Mucosa of rectum (tissue), 2 donors: ENCODE measurements around the gene TRPC4.

Source experiments
- H3K27ac ChIP-seq, 2 donors: one replicate each; pipeline ENCODE4 v1.7.0; 2013; ENCODE audit warnings: inconsistent platforms in 2 of 2, low read depth in 2 of 2, low read length in 2 of 2
- H3K27me3 ChIP-seq, 2 donors: one replicate each; pipeline ENCODE4 v1.7.0; 2013; ENCODE audit warnings: low read length in 2 of 2; ENCODE audit not compliant: control insufficient read depth in 2 of 2, insufficient read depth in 2 of 2
- H3K36me3 ChIP-seq, 2 donors: one replicate each; pipeline ENCODE4 v1.7.0; 2013; ENCODE audit warnings: low read length in 2 of 2; ENCODE audit not compliant: control insufficient read depth in 2 of 2, insufficient read depth in 2 of 2
- H3K4me1 ChIP-seq, 2 donors: one replicate each; pipeline ENCODE4 v1.7.0; 2013; ENCODE audit warnings: low read length in 2 of 2, mild to moderate bottlenecking in 1 of 2; ENCODE audit not compliant: control insufficient read depth in 2 of 2, insufficient read depth in 2 of 2
- H3K4me3 ChIP-seq, 2 donors: one replicate each; pipeline ENCODE4 v1.7.0; 2013; ENCODE audit warnings: low read length in 2 of 2
- H3K9ac ChIP-seq, 2 donors: one replicate each; pipeline ENCODE4 v1.7.0; 2013; ENCODE audit warnings: low read length in 2 of 2, low read depth in 1 of 2, mild to moderate bottlenecking in 1 of 2
- H3K9me3 ChIP-seq, 2 donors: one replicate each; pipeline ENCODE4 v1.7.0; 2013; ENCODE audit warnings: low read length in 2 of 2; ENCODE audit not compliant: control insufficient read depth in 2 of 2
- donor health status: healthy.
- donor health status: Normal muscosa, but diverticular disease.

The TRPC4 gene

DNA sequence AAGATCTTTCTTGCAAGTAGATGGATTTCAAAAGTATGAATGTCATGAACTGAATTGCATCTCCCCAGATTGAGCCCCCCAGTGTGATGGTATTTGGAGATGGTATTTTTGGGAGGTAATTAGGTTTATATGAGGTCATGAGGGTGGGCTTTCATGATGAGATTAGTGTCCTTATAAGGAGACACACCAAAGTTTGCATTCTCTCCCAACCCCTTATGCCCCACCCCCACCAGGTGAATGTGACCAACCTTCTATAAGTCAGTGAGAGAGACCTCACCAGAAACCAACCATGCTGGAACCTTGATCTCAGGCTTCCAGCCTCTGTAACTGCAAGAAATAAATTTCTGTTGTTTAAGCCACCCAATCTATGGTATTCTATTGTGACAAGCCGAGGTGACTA, 199.7 kb downstream of the TRPC4 start:
- Histone ChIP-seq H3K36me3 (no peaks in the 10 kb centered on the region), H3K27ac (no peak overlapping the region), H3K9ac (no peak overlapping the region), H3K4me3 (no peak overlapping the region), H3K4me1 (no peaks in the 10 kb centered on the region), H3K27me3 (no peaks in the 10 kb centered on the region), H3K9me3 (no peaks in the 10 kb centered on the region)

- H3K27me3 ChIP-seq: no peaks in the 10 kb centered on the region
- H3K9ac ChIP-seq: no peak overlapping the region
- no peak overlapping the region for H3K4me3 ChIP-seq
- H3K36me3 ChIP-seq: no peaks in the 10 kb centered on the region
- H3K4me1 ChIP-seq: no peaks in the 10 kb centered on the region
- H3K9me3 ChIP-seq: no peaks in the 10 kb centered on the region
- no peak overlapping the region for H3K27ac ChIP-seq
These were observed 201.9 kb downstream of the TRPC4 start for GRCh38 chr13:37667702-37668101.

GRCh38 chr13:37666036-37666435, 203.5 kb downstream of the TRPC4 start:
- Histone ChIP-seq H3K4me1 (no peaks in the 10 kb centered on the region), H3K27ac (no peak overlapping the region), H3K9ac (no peak overlapping the region), H3K4me3 (no peak overlapping the region), H3K36me3 (no peaks in the 10 kb centered on the region), H3K27me3 (no peaks in the 10 kb centered on the region), H3K9me3 (no peaks in the 10 kb centered on the region)

- no peak overlapping the region for H3K27ac ChIP-seq
These were observed 204.2 kb downstream of the TRPC4 start for GRCh38 chr13:37665420-37665819.

DNA sequence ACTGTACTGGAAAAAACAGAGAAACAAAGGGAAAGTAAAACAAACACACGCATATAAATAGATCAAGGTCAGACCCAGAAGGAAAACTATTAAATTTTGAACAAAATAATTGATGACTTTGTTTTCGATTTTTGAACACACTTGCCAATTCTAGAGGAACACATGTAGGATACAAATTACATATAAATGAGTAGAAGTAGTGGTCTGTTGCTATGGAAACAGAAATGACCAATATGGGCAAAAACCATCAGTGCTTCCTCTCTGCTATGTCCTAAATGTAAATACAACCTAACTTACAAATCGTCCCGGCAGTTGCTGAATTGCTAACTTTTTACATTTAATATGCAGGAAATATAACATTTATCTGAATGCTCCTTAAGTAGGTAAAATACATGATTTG, 205.8 kb downstream of the TRPC4 start:
- H3K27me3 ChIP-seq: no peaks in the 10 kb centered on the region
- H3K9me3 ChIP-seq: no peaks in the 10 kb centered on the region
- no peak overlapping the region for H3K9ac ChIP-seq
- H3K4me1 ChIP-seq: no peaks in the 10 kb centered on the region
- H3K27ac ChIP-seq: no peak overlapping the region
- no peaks in the 10 kb centered on the region for H3K36me3 ChIP-seq
- no peak overlapping the region for H3K4me3 ChIP-seq

More at GRCh38 chr13:37665420-37665819, 204.2 kb downstream of the TRPC4 start:
- Histone ChIP-seq H3K36me3 (no peaks in the 10 kb centered on the region), H3K27me3 (no peaks in the 10 kb centered on the region), H3K4me3 (no peak overlapping the region), H3K9me3 (no peaks in the 10 kb centered on the region), H3K9ac (no peak overlapping the region), H3K4me1 (no peaks in the 10 kb centered on the region)

DNA sequence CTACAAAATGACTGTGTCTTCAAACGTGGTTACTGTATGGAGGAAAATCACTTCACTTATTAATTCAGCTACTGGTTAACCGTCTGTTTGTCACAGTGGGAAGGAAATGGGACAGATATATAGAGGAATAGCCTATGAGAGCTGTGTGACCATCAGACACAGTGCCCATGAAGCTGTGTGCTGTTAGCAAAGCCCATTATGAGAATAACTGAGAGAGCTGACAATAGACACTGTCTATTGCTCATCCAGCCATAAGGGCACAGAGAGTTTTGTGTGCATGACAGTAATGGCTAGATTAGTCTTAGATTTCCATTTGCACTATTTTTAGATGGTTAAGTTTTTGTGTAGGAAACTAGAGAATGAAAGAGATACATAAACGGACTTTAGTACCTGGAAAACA, 206.9 kb downstream of the TRPC4 start:
- no peak overlapping the region for H3K4me3 ChIP-seq
- H3K36me3 ChIP-seq: no peaks in the 10 kb centered on the region
- H3K9me3 ChIP-seq: no peaks in the 10 kb centered on the region
- no peaks in the 10 kb centered on the region for H3K27me3 ChIP-seq
- no peak overlapping the region for H3K9ac ChIP-seq
- no peak overlapping the region for H3K27ac ChIP-seq
- no peaks in the 10 kb centered on the region for H3K4me1 ChIP-seq

GRCh38 chr13:37657956-37658355, 211.6 kb downstream of the TRPC4 start:
- H3K4me3 ChIP-seq: no peak overlapping the region
- H3K9ac ChIP-seq: no peak overlapping the region
- no peaks in the 10 kb centered on the region for H3K9me3 ChIP-seq
- H3K4me1 ChIP-seq: no peaks in the 10 kb centered on the region
- H3K27me3 ChIP-seq: no peaks in the 10 kb centered on the region
- no peak overlapping the region for H3K27ac ChIP-seq
- H3K36me3 ChIP-seq: no peaks in the 10 kb centered on the region

- Histone ChIP-seq H3K9ac (no peak overlapping the region), H3K4me1 (no peaks in the 10 kb centered on the region), H3K9me3 (no peaks in the 10 kb centered on the region), H3K27me3 (no peaks in the 10 kb centered on the region), H3K27ac (no peak overlapping the region), H3K4me3 (no peak overlapping the region), H3K36me3 (no peaks in the 10 kb centered on the region)
These were observed 212.4 kb downstream of the TRPC4 start for GRCh38 chr13:37657134-37657533.

- Histone ChIP-seq H3K4me1 (no peaks in the 10 kb centered on the region), H3K9me3 (no peaks in the 10 kb centered on the region), H3K27ac (no peak overlapping the region), H3K9ac (no peak overlapping the region), H3K4me3 (no peak overlapping the region), H3K27me3 (no peaks in the 10 kb centered on the region), H3K36me3 (no peaks in the 10 kb centered on the region)
These were observed 213.2 kb downstream of the TRPC4 start for GRCh38 chr13:37656247-37656940.

DNA sequence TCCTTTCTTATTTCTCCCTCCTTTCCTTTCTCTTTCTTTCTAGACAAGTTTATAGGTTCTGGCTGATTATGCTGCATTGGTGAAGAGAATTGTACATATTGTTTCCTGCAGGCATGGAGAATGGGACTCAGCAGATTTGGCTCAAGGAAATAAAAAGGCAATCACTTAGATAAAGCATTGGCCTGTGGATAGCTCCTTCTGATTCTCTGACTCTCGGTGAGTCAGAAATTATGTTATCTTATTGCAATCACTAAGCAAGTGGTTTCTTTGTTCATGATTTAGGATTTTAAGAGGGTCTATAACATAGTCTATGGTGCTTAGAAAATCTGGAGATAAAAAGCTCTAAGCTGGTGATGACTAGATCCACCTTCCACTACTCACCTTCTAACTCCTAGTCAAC, 217.0 kb downstream of the TRPC4 start:
- Histone ChIP-seq H3K27me3 (no peaks in the 10 kb centered on the region), H3K27ac (no peak overlapping the region), H3K36me3 (no peaks in the 10 kb centered on the region), H3K4me3 (no peak overlapping the region), H3K4me1 (no peaks in the 10 kb centered on the region), H3K9ac (no peak overlapping the region), H3K9me3 (no peaks in the 10 kb centered on the region)

DNA sequence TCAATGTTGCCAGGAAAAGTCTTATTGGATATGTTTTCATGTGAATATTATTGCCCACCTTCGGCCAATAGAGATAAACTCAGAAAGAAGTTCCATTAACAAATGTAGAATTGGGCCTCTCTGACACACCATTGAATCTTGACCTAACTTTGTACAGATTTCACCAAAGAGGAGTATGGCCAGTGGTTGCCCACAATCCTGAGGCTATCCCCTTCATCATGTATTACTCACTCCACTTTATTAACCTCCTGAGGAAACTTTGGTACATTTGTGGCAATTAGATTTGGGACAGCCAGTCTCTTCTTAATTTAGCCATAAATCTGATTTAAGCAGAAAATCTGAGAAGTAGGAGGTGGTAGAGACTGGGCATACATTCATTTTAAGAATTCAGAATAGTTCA, 217.7 kb downstream of the TRPC4 start:
- Histone ChIP-seq H3K27ac (no peak overlapping the region), H3K9ac (no peak overlapping the region), H3K4me1 (no peaks in the 10 kb centered on the region), H3K4me3 (no peak overlapping the region), H3K36me3 (no peaks in the 10 kb centered on the region), H3K27me3 (no peaks in the 10 kb centered on the region), H3K9me3 (no peaks in the 10 kb centered on the region)
